ENCODE data around the gene ZBED6.

ZBED6 gene

DNA sequence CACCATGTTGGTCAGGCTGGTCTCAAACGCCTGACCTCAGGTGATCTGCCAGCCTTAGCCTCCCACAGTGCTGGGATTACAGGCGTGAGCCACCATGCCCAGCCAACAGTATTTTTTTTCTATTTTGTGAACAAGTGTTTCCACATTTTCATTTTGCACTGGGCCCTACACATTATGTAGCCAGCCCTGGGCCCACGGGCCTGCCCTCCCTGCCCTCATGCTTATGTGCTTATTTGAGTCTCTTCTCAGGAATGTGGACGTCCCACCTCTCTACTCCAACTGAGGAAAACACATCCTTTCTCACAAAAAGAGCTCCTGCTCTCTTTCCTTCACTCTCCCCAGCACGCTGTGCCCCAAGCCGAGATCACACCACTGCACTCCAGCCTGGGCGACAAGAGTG lies 13.5 kb upstream of the ZBED6 start:
- H2BK5ac ChIP-seq (ENCODE audit: low read depth, low read length, poor library complexity) = no peak overlapping the region
- peak overlapping the region; percentile 51 for H4K91ac ChIP-seq (ENCODE audit: low read depth, low read length)

DNA sequence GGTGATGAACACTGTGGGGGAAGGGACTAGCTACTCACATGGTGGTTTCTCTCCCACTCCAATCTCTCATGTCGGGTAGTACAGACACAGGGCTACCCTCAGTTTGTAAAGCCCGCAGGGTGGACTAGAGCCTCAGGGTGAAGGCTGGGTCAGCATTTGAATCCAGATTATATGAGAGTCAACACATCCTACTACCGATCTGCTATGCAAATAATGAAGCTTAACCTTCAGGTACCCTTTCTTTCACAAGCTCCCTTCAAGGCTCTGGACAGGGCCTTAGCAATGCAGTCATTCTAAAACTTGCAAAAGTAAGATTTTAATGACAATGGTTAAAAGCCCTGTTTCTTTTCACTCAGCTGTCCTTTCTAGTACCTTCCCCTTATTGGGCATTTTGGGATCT lies 5.5 kb upstream of the ZBED6 start:
- Histone ChIP-seq H3K36me3 (ENCODE audit: control insufficient read depth in 1 of 2, insufficient read depth in 2 of 2, low read length in 2 of 2) (no peaks in the 10 kb centered on the region), H3K27ac (ENCODE audit: low read depth, low read length) (peak overlapping the region; percentile 53), H2AK5ac (ENCODE audit: low read length) (peak overlapping the region; percentile 53), H4K12ac (ENCODE audit: low read depth, low read length) (no peak overlapping the region), H3K79me2 (ENCODE audit: control insufficient read depth, insufficient read depth, low read length, poor library complexity) (no peaks in the 10 kb centered on the region), H3K4me1 (ENCODE audit: control insufficient read depth in 1 of 2, insufficient read depth in 2 of 2, low read length in 2 of 2) (peaks cover 5 to 11% of the 10 kb centered on the region in 2 experiments), H4K91ac (ENCODE audit: low read depth, low read length) (peak overlapping the region; percentile 4), H3K4ac (ENCODE audit: low read depth, low read length) (no peak overlapping the region), H3K4me3 (ENCODE audit: low read depth, low read length) (no peak overlapping the region), H4K8ac (ENCODE audit: low read depth, low read length) (peak overlapping the region; percentile 33), H2BK120ac (ENCODE audit: insufficient read depth, low read length, poor library complexity) (peak overlapping the region; percentile 52), H3K9ac (ENCODE audit: low read length) (no peak overlapping the region), H2BK12ac (ENCODE audit: low read length) (peak overlapping the region; percentile 74), H2AFZ (ENCODE audit: insufficient read depth, low read length, poor library complexity) (no peak overlapping the region), H3K27me3 (ENCODE audit: insufficient read depth, low read length) (no peaks in the 10 kb centered on the region), H3K79me1 (ENCODE audit: low read length) (peaks cover 10% of the 10 kb centered on the region), H3K18ac (ENCODE audit: low read length) (no peak overlapping the region), H3K23ac (ENCODE audit: low read length) (no peak overlapping the region), H2BK5ac (ENCODE audit: low read depth, low read length, poor library complexity) (peak overlapping the region; percentile 59), H3K9me3 (ENCODE audit: insufficient read depth, low read depth, low read length) (no peaks in the 10 kb centered on the region), H3K14ac (ENCODE audit: low read length) (peak overlapping the region; percentile 15), H3K4me2 (ENCODE audit: low read length) (no peak overlapping the region)
- peak; percentile 92 to 97 for DNase-seq
- WGBS (ENCODE audit: extremely low coverage, insufficient coverage, insufficient read length) = no CpG with 5 or more reads among the region's 3 CpGs

More for the DNA sequence above, 13.5 kb upstream of the ZBED6 start:
- H3K9ac ChIP-seq (ENCODE audit: low read length) = no peak overlapping the region
- no peak overlapping the region for H2AFZ ChIP-seq (ENCODE audit: insufficient read depth, low read length, poor library complexity)
- peak overlapping the region; percentile 81 for H2BK120ac ChIP-seq (ENCODE audit: insufficient read depth, low read length, poor library complexity)
- no peak overlapping the region for H2AK5ac ChIP-seq (ENCODE audit: low read length)
- H4K8ac ChIP-seq (ENCODE audit: low read depth, low read length) = peak overlapping the region; percentile 37
- no peak overlapping the region for H3K4me2 ChIP-seq (ENCODE audit: low read length)
- WGBS (ENCODE audit: extremely low coverage, insufficient coverage, insufficient read length) = no CpG with 5 or more reads among the region's 7 CpGs
- H3K36me3 ChIP-seq (ENCODE audit: control insufficient read depth in 1 of 2, insufficient read depth in 2 of 2, low read length in 2 of 2) = no peaks in the 10 kb centered on the region
- H3K27me3 ChIP-seq (ENCODE audit: insufficient read depth, low read length) = no peaks in the 10 kb centered on the region
- no peak overlapping the region for H3K23ac ChIP-seq (ENCODE audit: low read length)
- H3K4me1 ChIP-seq (ENCODE audit: control insufficient read depth in 1 of 2, insufficient read depth in 2 of 2, low read length in 2 of 2) = peaks cover 2 to 3% of the 10 kb centered on the region in 2 experiments
- H3K27ac ChIP-seq (ENCODE audit: low read depth, low read length) = no peak overlapping the region
- no peak overlapping the region for H3K18ac ChIP-seq (ENCODE audit: low read length)
- H3K9me3 ChIP-seq (ENCODE audit: insufficient read depth, low read depth, low read length) = no peaks in the 10 kb centered on the region
- no peaks in the 10 kb centered on the region for H3K79me2 ChIP-seq (ENCODE audit: control insufficient read depth, insufficient read depth, low read length, poor library complexity)
- no peak overlapping the region for H3K4me3 ChIP-seq (ENCODE audit: low read depth, low read length)
- no peaks in the 10 kb centered on the region for H3K79me1 ChIP-seq (ENCODE audit: low read length)
- H4K12ac ChIP-seq (ENCODE audit: low read depth, low read length) = no peak overlapping the region
- H3K14ac ChIP-seq (ENCODE audit: low read length) = no peak overlapping the region
- H2BK12ac ChIP-seq (ENCODE audit: low read length) = no peak overlapping the region
- peak; percentile 65 to 71 for DNase-seq
- H3K4ac ChIP-seq (ENCODE audit: low read depth, low read length) = no peak overlapping the region

DNA sequence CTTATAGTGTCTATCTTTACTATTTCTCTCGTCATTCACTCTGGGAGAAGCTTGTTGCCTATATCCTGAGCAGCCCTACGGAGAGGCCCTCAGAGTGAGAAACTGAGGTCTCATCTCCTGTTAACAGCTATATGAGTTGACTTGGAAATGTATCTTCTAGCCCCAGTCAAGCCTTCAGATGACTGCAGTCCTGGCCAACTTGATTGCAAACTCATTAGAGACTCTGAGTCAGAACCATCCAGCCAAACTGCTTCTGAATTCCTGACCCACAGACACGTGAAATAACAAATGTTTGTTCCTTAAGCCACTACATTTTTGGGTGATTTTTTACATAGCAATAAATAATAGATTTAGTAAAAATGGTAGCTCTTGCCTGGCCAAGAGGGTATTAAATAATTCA lies 3.9 kb upstream of the ZBED6 start:
- Histone ChIP-seq H3K4me2 (ENCODE audit: low read length) (no peak overlapping the region), H4K91ac (ENCODE audit: low read depth, low read length) (peak overlapping the region; percentile 57), H3K9me3 (ENCODE audit: insufficient read depth, low read depth, low read length) (no peaks in the 10 kb centered on the region), H3K9ac (ENCODE audit: low read length) (no peak overlapping the region), H3K4me3 (ENCODE audit: low read depth, low read length) (no peak overlapping the region), H3K27me3 (ENCODE audit: insufficient read depth, low read length) (no peaks in the 10 kb centered on the region), H3K14ac (ENCODE audit: low read length) (peak overlapping the region; percentile 40), H2BK120ac (ENCODE audit: insufficient read depth, low read length, poor library complexity) (no peak overlapping the region), H4K12ac (ENCODE audit: low read depth, low read length) (no peak overlapping the region), H3K79me2 (ENCODE audit: control insufficient read depth, insufficient read depth, low read length, poor library complexity) (peaks cover 7% of the 10 kb centered on the region), H3K23ac (ENCODE audit: low read length) (no peak overlapping the region), H2BK5ac (ENCODE audit: low read depth, low read length, poor library complexity) (peak overlapping the region; percentile 46), H2BK12ac (ENCODE audit: low read length) (no peak overlapping the region), H3K18ac (ENCODE audit: low read length) (no peak overlapping the region), H2AFZ (ENCODE audit: insufficient read depth, low read length, poor library complexity) (no peak overlapping the region), H3K4ac (ENCODE audit: low read depth, low read length) (no peak overlapping the region), H3K36me3 (ENCODE audit: control insufficient read depth in 1 of 2, insufficient read depth in 2 of 2, low read length in 2 of 2) (no peaks in the 10 kb centered on the region), H3K79me1 (ENCODE audit: low read length) (peaks cover 19% of the 10 kb centered on the region), H4K8ac (ENCODE audit: low read depth, low read length) (no peak overlapping the region), H2AK5ac (ENCODE audit: low read length) (no peak overlapping the region), H3K27ac (ENCODE audit: low read depth, low read length) (peak overlapping the region; percentile 28), H3K4me1 (ENCODE audit: control insufficient read depth in 1 of 2, insufficient read depth in 2 of 2, low read length in 2 of 2) (peaks cover 5 to 11% of the 10 kb centered on the region in 2 experiments)
- DNase-seq = peak; percentile 61 to 86
- no CpG with 5 or more reads among the region's 3 CpGs for WGBS (ENCODE audit: extremely low coverage, insufficient coverage, insufficient read length)

DNA sequence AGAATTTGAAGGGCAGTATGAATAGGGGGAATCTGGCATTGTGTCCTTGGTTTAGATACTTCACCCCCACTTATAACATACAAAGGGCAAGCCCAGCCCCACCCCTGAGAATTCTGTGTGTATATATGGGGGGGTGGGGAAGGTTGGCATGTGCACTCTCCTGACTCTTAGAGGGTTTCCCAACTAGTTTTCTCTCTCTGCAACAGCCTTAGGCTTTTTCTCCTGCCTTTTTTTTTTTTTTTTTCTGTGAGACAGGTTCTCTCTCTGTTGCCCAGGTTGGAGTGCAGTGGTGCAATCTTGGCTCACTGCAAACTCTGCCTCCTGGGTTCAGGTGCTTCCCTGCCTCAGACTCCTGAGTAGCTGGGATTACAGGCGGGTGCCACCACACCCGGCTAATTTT lies 2.9 kb upstream of the ZBED6 start:
- H3K4me3 ChIP-seq (ENCODE audit: low read depth, low read length) = no peak overlapping the region
- H3K27me3 ChIP-seq (ENCODE audit: insufficient read depth, low read length) = no peaks in the 10 kb centered on the region
- no peak overlapping the region for H2AK5ac ChIP-seq (ENCODE audit: low read length)
- H3K4me1 ChIP-seq (ENCODE audit: control insufficient read depth in 1 of 2, insufficient read depth in 2 of 2, low read length in 2 of 2) = peaks cover 5 to 11% of the 10 kb centered on the region in 2 experiments
- no peak for DNase-seq
- H3K4ac ChIP-seq (ENCODE audit: low read depth, low read length) = no peak overlapping the region
- H3K9ac ChIP-seq (ENCODE audit: low read length) = no peak overlapping the region
- no peaks in the 10 kb centered on the region for H3K9me3 ChIP-seq (ENCODE audit: insufficient read depth, low read depth, low read length)
- no peak overlapping the region for H2BK5ac ChIP-seq (ENCODE audit: low read depth, low read length, poor library complexity)
- no peak overlapping the region for H3K4me2 ChIP-seq (ENCODE audit: low read length)
- H3K27ac ChIP-seq (ENCODE audit: low read depth, low read length) = no peak overlapping the region
- H4K8ac ChIP-seq (ENCODE audit: low read depth, low read length) = no peak overlapping the region
- no peak overlapping the region for H3K23ac ChIP-seq (ENCODE audit: low read length)
- H2BK12ac ChIP-seq (ENCODE audit: low read length) = no peak overlapping the region
- H3K79me1 ChIP-seq (ENCODE audit: low read length) = peaks cover 19% of the 10 kb centered on the region
- no peak overlapping the region for H3K18ac ChIP-seq (ENCODE audit: low read length)
- no peak overlapping the region for H3K14ac ChIP-seq (ENCODE audit: low read length)
- no peak overlapping the region for H2AFZ ChIP-seq (ENCODE audit: insufficient read depth, low read length, poor library complexity)
- peak overlapping the region; percentile 5 for H2BK120ac ChIP-seq (ENCODE audit: insufficient read depth, low read length, poor library complexity)
- H4K91ac ChIP-seq (ENCODE audit: low read depth, low read length) = no peak overlapping the region
- H3K36me3 ChIP-seq (ENCODE audit: control insufficient read depth in 1 of 2, insufficient read depth in 2 of 2, low read length in 2 of 2) = no peaks in the 10 kb centered on the region
- no peak overlapping the region for H4K12ac ChIP-seq (ENCODE audit: low read depth, low read length)
- peaks cover 11% of the 10 kb centered on the region for H3K79me2 ChIP-seq (ENCODE audit: control insufficient read depth, insufficient read depth, low read length, poor library complexity)
- WGBS (ENCODE audit: extremely low coverage, insufficient coverage, insufficient read length) = no CpG with 5 or more reads among the region's 2 CpGs
